Measurements from ENCODE around the gene LBR. TPM values are rescaled to one million over a fixed set of nuclear protein-coding genes. Genes with fewer than 3 reads are reported as not detected.

Gene LBR
- total and polyA plus RNA-seq, 9 donors: 22.4 to 60.9 (median 43.0) TPM

DNA sequence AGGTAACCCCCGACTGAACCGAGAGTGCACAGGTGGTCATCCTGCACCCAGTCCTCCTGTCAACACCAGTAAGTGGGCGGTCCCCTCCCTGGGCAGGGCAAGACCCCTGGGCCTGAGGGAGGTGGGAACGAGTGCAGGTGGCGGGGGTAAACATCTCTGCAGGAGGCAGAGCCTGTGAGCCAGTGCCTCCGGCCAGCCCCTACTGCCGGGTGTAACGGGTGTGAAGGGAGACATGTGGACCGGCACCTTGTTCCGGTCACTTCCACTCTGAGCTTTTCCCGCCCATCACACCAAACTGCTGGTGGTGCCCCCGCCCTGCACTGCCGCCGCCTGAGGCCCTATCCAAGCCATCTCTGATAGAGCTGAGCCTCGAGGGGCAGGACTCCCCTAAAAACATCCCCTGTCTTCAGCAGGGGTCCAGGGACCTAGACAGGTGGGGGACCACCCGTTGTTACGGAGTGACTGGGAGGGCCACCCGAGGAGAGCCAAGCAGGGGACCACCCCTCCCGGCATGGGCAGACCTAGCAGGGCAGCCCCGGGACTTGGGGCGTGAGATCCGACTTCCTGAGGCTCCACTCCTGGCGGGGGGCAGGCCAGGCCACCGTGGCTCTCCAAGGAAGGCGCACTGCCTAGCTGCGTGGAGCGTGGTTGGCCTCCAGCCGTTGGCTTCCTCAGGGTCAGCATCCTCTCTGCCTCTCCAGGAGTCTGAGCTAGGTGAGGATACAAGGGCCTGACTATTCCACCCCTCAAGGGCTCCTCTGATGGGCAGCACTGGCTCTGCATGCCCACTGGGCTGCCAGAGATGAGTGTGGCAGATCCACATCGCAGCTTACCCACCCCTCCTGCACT lies 43.8 kb upstream of the LBR start:
- intact Hi-C loops (cut with DNase I): loop anchor here in 3 of 4 donors (5.0 to 10.0 kb wide), 3 partner anchors 73 to 441 kb away; no protein-coding TSS in a partner anchor
- Histone ChIP-seq H3K4me1 (ENCODE audit: insufficient read depth) (no peaks in the 10 kb centered on the region), H3K27me3 (no peaks in the 10 kb centered on the region), H3K4me3 (no peak overlapping the region), H3K9me3 (no peaks in the 10 kb centered on the region), H3K36me3 (no peaks in the 10 kb centered on the region), H3K27ac (no peak overlapping the region)
- peak in 1 of 5 donors; percentile 16 for DNase-seq
- TF ChIP-seq CTCF (IDR thresholded peaks at IDR 0.05) (no peak), POLR2A (IDR thresholded peaks at IDR 0.05) (no peak), EP300 (IDR thresholded peaks at IDR 0.05) (no peak)
- 79 to 89% (median 86%) methylated on average over 28 to 29 of the region's 29 CpGs for WGBS, 3 donors

- WGBS, 3 donors: 74 to 85% (median 83%) methylated on average over 8 of the region's 8 CpGs
- Histone ChIP-seq H3K27ac (no peak overlapping the region), H3K36me3 (no peaks in the 10 kb centered on the region), H3K9me3 (no peaks in the 10 kb centered on the region), H3K27me3 (no peaks in the 10 kb centered on the region), H3K4me1 (ENCODE audit: insufficient read depth) (no peaks in the 10 kb centered on the region), H3K4me3 (no peak overlapping the region)
- intact Hi-C loops (cut with DNase I): loop anchor here in 3 of 4 donors (5.0 to 10.0 kb wide), 3 partner anchors 74 to 441 kb away; no protein-coding TSS in a partner anchor
- peak in 1 of 5 donors; percentile 11 for DNase-seq
- no peak for TF ChIP-seq POLR2A (IDR thresholded peaks at IDR 0.05)
- TF ChIP-seq EP300 (IDR thresholded peaks at IDR 0.05): no peak
- TF ChIP-seq CTCF (IDR thresholded peaks at IDR 0.05): no peak
Observed at GRCh38 chr1:225471109-225471452, 43.2 kb upstream of the LBR start.

- Histone ChIP-seq H3K27ac (no peak overlapping the region), H3K36me3 (no peaks in the 10 kb centered on the region), H3K4me3 (no peak overlapping the region), H3K4me1 (ENCODE audit: insufficient read depth) (no peaks in the 10 kb centered on the region), H3K27me3 (no peaks in the 10 kb centered on the region), H3K9me3 (no peaks in the 10 kb centered on the region)
- WGBS, 3 donors: 83 to 87% (median 85%) methylated on average over 25 of the region's 25 CpGs
- DNase-seq: peak in 2 of 5 donors; percentile 5 to 16
- TF ChIP-seq POLR2A (IDR thresholded peaks at IDR 0.05) (no peak), CTCF (IDR thresholded peaks at IDR 0.05) (no peak), EP300 (IDR thresholded peaks at IDR 0.05) (no peak)
- intact Hi-C loops (cut with DNase I): loop anchor here in 3 of 4 donors (5.0 to 10.0 kb wide), 3 partner anchors 74 to 442 kb away; no protein-coding TSS in a partner anchor
Observed at GRCh38 chr1:225470211-225471108, 42.6 kb upstream of the LBR start.

- Histone ChIP-seq H3K4me1 (ENCODE audit: insufficient read depth) (no peaks in the 10 kb centered on the region), H3K36me3 (no peaks in the 10 kb centered on the region), H3K27me3 (no peaks in the 10 kb centered on the region), H3K9me3 (no peaks in the 10 kb centered on the region), H3K27ac (no peak overlapping the region), H3K4me3 (no peak overlapping the region)
- peak in 1 of 5 donors; percentile 3 for DNase-seq
- WGBS, 3 donors: 93 to 95% (median 94%) methylated on average over 5 of the region's 5 CpGs
- TF ChIP-seq POLR2A (IDR thresholded peaks at IDR 0.05) (no peak), CTCF (IDR thresholded peaks at IDR 0.05) (no peak)
- intact Hi-C loops (cut with DNase I): no loop called here
Observed at GRCh38 chr1:225469051-225469450, 41.2 kb upstream of the LBR start.

All from ovary (tissue), 9 donors.